Adrenal gland (tissue), 5 donors: ENCODE data around the gene RSRC1.

Source experiments
- CTCF ChIP-seq, 6 experiments: fragments of 450-650 bp in 4 of 6; fragments of 200-600 bp in 2 of 6; sonication (generic) in 1 of 6; IDR thresholded peaks; 1 replicate in 5 of 6; 2 replicates in 1 of 6; pipeline versions ENCODE4 v1.5.1 to v1.8.0; 2016 to 2021; ENCODE audit warnings: antibody characterized with exemption in 6 of 6, mild to moderate bottlenecking in 2 of 6, moderate library complexity in 1 of 6
- POLR2A ChIP-seq, 2 donors: fragments of 450-650 bp; IDR thresholded peaks; one replicate each; pipeline ENCODE4 v1.6.1; 2017; ENCODE audit warnings: antibody characterized with exemption in 2 of 2, mild to moderate bottlenecking in 2 of 2, moderate library complexity in 1 of 2
- donor health status: DM: no; HTN: no; CAD: no.

DNA sequence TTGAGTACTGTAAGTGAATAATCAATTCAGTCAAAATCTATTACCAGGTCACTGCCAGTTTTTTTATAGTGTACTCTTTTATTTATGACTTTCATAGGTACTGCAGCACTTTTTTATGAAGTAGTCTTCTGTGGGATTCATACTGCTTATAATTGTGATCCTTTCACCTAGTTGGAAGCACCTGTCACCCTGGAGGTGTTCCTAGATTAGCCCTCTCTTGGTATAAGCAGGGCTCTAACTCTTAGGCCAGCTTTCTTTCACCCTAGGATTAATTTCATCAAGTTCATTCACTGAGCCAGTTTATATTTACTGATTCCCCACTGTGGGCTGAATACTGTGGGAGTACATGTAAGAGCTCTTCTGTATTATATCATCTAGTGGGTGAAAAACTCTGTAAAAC is 395.2 kb downstream of the RSRC1 start:
- TF ChIP-seq CTCF (IDR thresholded peaks at IDR 0.05), result no peak
- TF ChIP-seq POLR2A (IDR thresholded peaks at IDR 0.05), result no peak
